GM12891 (cell line): ENCODE results near the gene KIAA0586.
A peak's percentile ranks its signal among the peaks of the same experiment; 100 is the strongest.
"Not testable (repeated sequence)": the region's sequence is repeated elsewhere in the genome, so short reads cannot be mapped to it uniquely, and the experiment has no call there.

Experiments used
- DNase-seq: peaks from one replicate; pipeline ENCODE4 v3.0.0; 2011; ENCODE audit warnings: low spot score; ENCODE audit not compliant: insufficient read length
- FAIRE-seq: peaks from 2 replicates; lab custom pipeline; 2011; peaks lifted over from hg19 to GRCh38; lab: Jason Lieb, UNC
- PAX5 ChIP-seq: IDR thresholded peaks from 2 replicates; pipeline ENCODE4 v1.6.1; 2011; ENCODE audit warnings: low read length, moderate library complexity, mild to moderate bottlenecking; ENCODE audit not compliant: insufficient read depth, severe bottlenecking
- POLR2A ChIP-seq: IDR thresholded peaks from 2 replicates; pipeline ENCODE4 v1.6.1; 2011; ENCODE audit warnings: low read depth, low read length, control low read depth
- POLR2AphosphoS5 ChIP-seq: IDR thresholded peaks from 2 replicates; pipeline ENCODE4 v1.6.1; 2011; ENCODE audit warnings: low read depth, low read length, control low read depth
- POU2F2 ChIP-seq: IDR thresholded peaks from 2 replicates; pipeline ENCODE4 v1.6.1; 2011; ENCODE audit warnings: low read depth, mild to moderate bottlenecking, control low read depth, low read length, moderate library complexity
- SPI1 ChIP-seq: IDR thresholded peaks from 2 replicates; pipeline ENCODE4 v1.6.1; 2011; ENCODE audit warnings: low read depth, low read length, control low read depth
- TAF1 ChIP-seq: IDR thresholded peaks from 2 replicates; pipeline ENCODE4 v1.6.1; 2011; ENCODE audit warnings: low read depth, low read length, control low read depth

The KIAA0586 gene

GRCh38 chr14:58460772-58461171 is 33.3 kb downstream of the KIAA0586 start:
- DNase-seq, result no peak
- no peak for TF ChIP-seq SPI1
- TF ChIP-seq POLR2AphosphoS5, result no peak
- TF ChIP-seq POLR2A, result no peak
- TF ChIP-seq POU2F2, result no peak
- no peak for TF ChIP-seq PAX5
- no peak for TF ChIP-seq TAF1
- FAIRE-seq, result no peak

- TF ChIP-seq PAX5 (no peak), TAF1 (no peak), POLR2AphosphoS5 (no peak), SPI1 (no peak), POU2F2 (no peak), POLR2A (no peak)
- FAIRE-seq (no peak), DNase-seq (no peak)
Measured at GRCh38 chr14:58463147-58463546, 35.6 kb downstream of the KIAA0586 start.

- TF ChIP-seq POU2F2, result no peak
- no peak for TF ChIP-seq SPI1
- no peak for TF ChIP-seq PAX5
Measured at GRCh38 chr14:58464652-58465051, 37.1 kb downstream of the KIAA0586 start.

GRCh38 chr14:58465421-58465820 is 37.9 kb downstream of the KIAA0586 start:
- FAIRE-seq (no peak), DNase-seq (no peak)
- TF ChIP-seq SPI1 (no peak), TAF1 (no peak), POLR2A (no peak), POU2F2 (no peak), POLR2AphosphoS5 (no peak), PAX5 (no peak)

More at GRCh38 chr14:58464652-58465051, 37.1 kb downstream of the KIAA0586 start:
- DNase-seq, result no peak
- FAIRE-seq, result peak; percentile 23

- DNase-seq (no peak), FAIRE-seq (no peak)
- TF ChIP-seq TAF1, result no peak
- no peak for TF ChIP-seq PAX5
- no peak for TF ChIP-seq POLR2AphosphoS5
- no peak for TF ChIP-seq POU2F2
- no peak for TF ChIP-seq POLR2A
- TF ChIP-seq SPI1, result no peak
Measured at GRCh38 chr14:58466459-58466858, 38.9 kb downstream of the KIAA0586 start.

- TF ChIP-seq POU2F2 (no peak), POLR2AphosphoS5 (no peak), POLR2A (no peak), PAX5 (no peak), SPI1 (no peak), TAF1 (no peak)
- FAIRE-seq (no peak), DNase-seq (no peak)
Measured at GRCh38 chr14:58467575-58467974, 40.1 kb downstream of the KIAA0586 start.

GRCh38 chr14:58469309-58469708 is 41.8 kb downstream of the KIAA0586 start:
- FAIRE-seq, result no peak
- TF ChIP-seq PAX5, result no peak
- no peak for TF ChIP-seq POU2F2
- no peak for TF ChIP-seq POLR2AphosphoS5
- no peak for TF ChIP-seq TAF1
- no peak for TF ChIP-seq POLR2A
- TF ChIP-seq SPI1, result no peak
- no peak for DNase-seq

GRCh38 chr14:58476320-58476719 is 48.8 kb downstream of the KIAA0586 start:
- FAIRE-seq, result no peak
- TF ChIP-seq PAX5 (no peak), POU2F2 (no peak), SPI1 (no peak), POLR2A (no peak), TAF1 (no peak), POLR2AphosphoS5 (no peak)

GRCh38 chr14:58477653-58478052 is 50.1 kb downstream of the KIAA0586 start:
- DNase-seq, result no peak
- FAIRE-seq, result no peak
- TF ChIP-seq POLR2A (no peak), SPI1 (no peak), TAF1 (no peak), POU2F2 (no peak), POLR2AphosphoS5 (no peak), PAX5 (no peak)

More at GRCh38 chr14:58476320-58476719, 48.8 kb downstream of the KIAA0586 start:
- no peak for DNase-seq

GRCh38 chr14:58478329-58478728 is 50.8 kb downstream of the KIAA0586 start:
- not testable (repeated sequence) for DNase-seq, FAIRE-seq

- peak; percentile 30; the same call in 1 of the 2 replicates for TF ChIP-seq SPI1
- no peak for TF ChIP-seq PAX5
- DNase-seq (no peak), FAIRE-seq (no peak)
Measured at GRCh38 chr14:58479975-58480374, 52.5 kb downstream of the KIAA0586 start.

GRCh38 chr14:58484176-58484575 is 56.7 kb downstream of the KIAA0586 start:
- no peak for TF ChIP-seq SPI1
- no peak for TF ChIP-seq POLR2A
- no peak for TF ChIP-seq POLR2AphosphoS5
- no peak for TF ChIP-seq PAX5
- no peak for FAIRE-seq
- DNase-seq, result no peak
